GM21786 (cell line): ENCODE data around the gene RALGPS2.
"Not testable (repeated sequence)": the region's sequence is repeated elsewhere in the genome, so short reads cannot be mapped to it uniquely, and the experiment has no call there.

ENCODE experiments used
- ATAC-seq: cut with Tn5 transposase; IDR thresholded peaks from one replicate; pipeline ENCODE4 v1.9.1; 2021; ENCODE audit not compliant: unreplicated experiment

The RALGPS2 gene

GRCh38 chr1:178940068-178940765 lies 215.2 kb downstream of the RALGPS2 start:
- no peak for ATAC-seq

- no peak for ATAC-seq
Observed at GRCh38 chr1:178941261-178941689, 216.2 kb downstream of the RALGPS2 start.

GRCh38 chr1:178941849-178942248 lies 216.8 kb downstream of the RALGPS2 start:
- ATAC-seq, result no peak

GRCh38 chr1:178942285-178943198 lies 217.5 kb downstream of the RALGPS2 start:
- no peak for ATAC-seq

- no peak for ATAC-seq
Observed at GRCh38 chr1:178944729-178945128, 219.7 kb downstream of the RALGPS2 start.

GRCh38 chr1:178945763-178946266 lies 220.8 kb downstream of the RALGPS2 start:
- no peak for ATAC-seq

- ATAC-seq, result no peak
Observed at GRCh38 chr1:178946416-178946815, 221.4 kb downstream of the RALGPS2 start.

GRCh38 chr1:178946855-178947676 lies 222.0 kb downstream of the RALGPS2 start:
- no peak for ATAC-seq

- no peak for ATAC-seq
Observed at GRCh38 chr1:178947677-178947981, 222.6 kb downstream of the RALGPS2 start.

GRCh38 chr1:178948676-178949075 lies 223.6 kb downstream of the RALGPS2 start:
- no peak for ATAC-seq

- not testable (repeated sequence) for ATAC-seq
Observed at GRCh38 chr1:178949866-178950265, 224.8 kb downstream of the RALGPS2 start.

- ATAC-seq, result no peak
Observed at GRCh38 chr1:178951600-178951999, 226.6 kb downstream of the RALGPS2 start.

- no peak for ATAC-seq
Observed at GRCh38 chr1:178953034-178953433, 228.0 kb downstream of the RALGPS2 start.

- ATAC-seq, result no peak
Observed at GRCh38 chr1:178953538-178954324, 228.7 kb downstream of the RALGPS2 start.

- ATAC-seq, result no peak
Observed at GRCh38 chr1:178954325-178954690, 229.3 kb downstream of the RALGPS2 start.

GRCh38 chr1:178954937-178955336 lies 229.9 kb downstream of the RALGPS2 start:
- no peak for ATAC-seq

- ATAC-seq, result no peak
Observed at GRCh38 chr1:178955391-178955954, 230.4 kb downstream of the RALGPS2 start.

GRCh38 chr1:178958491-178958890 lies 233.4 kb downstream of the RALGPS2 start:
- ATAC-seq, result no peak

GRCh38 chr1:178959543-178960460 lies 234.8 kb downstream of the RALGPS2 start:
- no peak for ATAC-seq
